Mesenchymal stem cell (in vitro differentiated cells and primary cell): ENCODE measurements around the gene CACNA2D3.

Source experiments
- DNase-seq: peaks from one replicate; pipeline ENCODE4 v3.0.0-alpha.2; 2013
- H2AFZ ChIP-seq: one replicate; pipeline ENCODE4 v1.6.1; 2013; ENCODE audit warnings: low read depth, mild to moderate bottlenecking, control low read depth, inconsistent platforms, low read length, moderate library complexity
- H2AK5ac ChIP-seq: 2 replicates; pipeline ENCODE4 v1.6.1; 2013; ENCODE audit warnings: low read length, moderate library complexity, mild to moderate bottlenecking, inconsistent platforms; ENCODE audit not compliant: severe bottlenecking
- H2BK120ac ChIP-seq: one replicate; pipeline ENCODE4 v1.6.1; 2013; ENCODE audit warnings: low read depth, mild to moderate bottlenecking, inconsistent platforms, low read length, moderate library complexity
- H2BK12ac ChIP-seq, 2 experiments: one replicate each; pipeline ENCODE4 v1.6.1; 2013; ENCODE audit warnings: inconsistent platforms in 2 of 2, low read length in 2 of 2, mild to moderate bottlenecking in 2 of 2, moderate library complexity in 2 of 2, control low read depth in 1 of 2
- H2BK15ac ChIP-seq: one replicate; pipeline ENCODE4 v1.6.1; 2013; ENCODE audit warnings: mild to moderate bottlenecking, low read depth, inconsistent platforms; ENCODE audit not compliant: poor library complexity, severe bottlenecking
- H2BK5ac ChIP-seq: 2 replicates; pipeline ENCODE4 v1.6.1; 2013; ENCODE audit warnings: low read depth, mild to moderate bottlenecking, low read length, control low read depth, inconsistent platforms; ENCODE audit not compliant: poor library complexity, severe bottlenecking
- H3K14ac ChIP-seq, 2 experiments: one replicate each; pipeline ENCODE4 v1.6.1; 2013; ENCODE audit warnings: inconsistent platforms in 2 of 2, low read length in 2 of 2, control low read depth in 1 of 2, mild to moderate bottlenecking in 1 of 2, moderate library complexity in 1 of 2
- H3K18ac ChIP-seq, 2 experiments: one replicate each; pipeline ENCODE4 v1.6.1; 2013; ENCODE audit warnings: inconsistent platforms in 2 of 2, low read length in 2 of 2, control low read depth in 1 of 2, low read depth in 1 of 2, mild to moderate bottlenecking in 1 of 2
- H3K23ac ChIP-seq, 2 experiments: one replicate each; pipeline ENCODE4 v1.6.1; 2013; ENCODE audit warnings: inconsistent platforms in 2 of 2, low read length in 2 of 2, mild to moderate bottlenecking in 2 of 2, moderate library complexity in 2 of 2, control low read depth in 1 of 2
- H3K27ac ChIP-seq: 2 replicates; pipeline ENCODE4 v1.5.1; 2013; ENCODE audit warnings: mild to moderate bottlenecking, moderate library complexity, low read length, control low read depth, inconsistent platforms; ENCODE audit not compliant: poor library complexity, severe bottlenecking
- H3K27me3 ChIP-seq, 2 experiments: 2 replicates each; pipeline versions ENCODE4 v1.6.1 to v1.7.0; 2013; ENCODE audit warnings: low read length in 2 of 2, mild to moderate bottlenecking in 2 of 2, moderate library complexity in 2 of 2, control low read depth in 1 of 2, inconsistent platforms in 1 of 2; ENCODE audit not compliant: control insufficient read depth in 1 of 2, insufficient read depth in 1 of 2
- H3K36me3 ChIP-seq, 2 experiments: 2 replicates each; pipeline versions ENCODE4 v1.6.1 to v1.7.0; 2013; ENCODE audit warnings: low read length in 2 of 2, control low read depth in 1 of 2, inconsistent platforms in 1 of 2, low read depth in 1 of 2, mild to moderate bottlenecking in 1 of 2; ENCODE audit not compliant: insufficient read depth in 2 of 2, control insufficient read depth in 1 of 2
- H3K4ac ChIP-seq, 2 experiments: one replicate each; pipeline ENCODE4 v1.6.1; 2013; ENCODE audit warnings: inconsistent platforms in 2 of 2, low read length in 2 of 2, mild to moderate bottlenecking in 2 of 2, moderate library complexity in 2 of 2, control low read depth in 1 of 2, low read depth in 1 of 2
- H3K4me1 ChIP-seq: 2 replicates; pipeline ENCODE4 v1.6.1; 2013; ENCODE audit warnings: low read depth, low read length, control low read depth; ENCODE audit not compliant: control insufficient read depth, insufficient read depth
- H3K4me2 ChIP-seq: 2 replicates; pipeline ENCODE4 v1.6.1; 2013; ENCODE audit warnings: low read length, mild to moderate bottlenecking, inconsistent platforms; ENCODE audit not compliant: poor library complexity, severe bottlenecking
- H3K4me3 ChIP-seq, 2 experiments: 2 replicates each; pipeline versions ENCODE4 v1.5.1 to v1.7.0; 2013; ENCODE audit warnings: low read length in 2 of 2, mild to moderate bottlenecking in 2 of 2, control low read depth in 1 of 2, low read depth in 1 of 2; ENCODE audit not compliant: insufficient read depth in 1 of 2
- H3K79me1 ChIP-seq: replicated peaks from 2 replicates; pipeline ENCODE4 v1.6.1; 2013; ENCODE audit warnings: mild to moderate bottlenecking, control low read depth, low read length, inconsistent platforms; ENCODE audit not compliant: poor library complexity, severe bottlenecking
- H3K9ac ChIP-seq: 2 replicates; pipeline ENCODE4 v1.7.0; 2013; ENCODE audit warnings: mild to moderate bottlenecking, low read length, moderate library complexity
- H3K9me3 ChIP-seq: 2 replicates; pipeline ENCODE4 v1.7.0; 2013; ENCODE audit warnings: mild to moderate bottlenecking, low read length; ENCODE audit not compliant: control insufficient read depth
- H4K8ac ChIP-seq: one replicate; pipeline ENCODE4 v1.6.1; 2013; ENCODE audit warnings: inconsistent platforms, mild to moderate bottlenecking, low read length, moderate library complexity
- H4K91ac ChIP-seq: one replicate; pipeline ENCODE4 v1.6.1; 2013; ENCODE audit warnings: mild to moderate bottlenecking, low read length, inconsistent platforms
- WGBS: methylation state at CpG from one replicate; pipeline ENCODE4 v1.1.7; 2013; ENCODE audit warnings: mixed read lengths; 5-methylcytosine and 5-hydroxymethylcytosine counted together

Gene CACNA2D3

DNA sequence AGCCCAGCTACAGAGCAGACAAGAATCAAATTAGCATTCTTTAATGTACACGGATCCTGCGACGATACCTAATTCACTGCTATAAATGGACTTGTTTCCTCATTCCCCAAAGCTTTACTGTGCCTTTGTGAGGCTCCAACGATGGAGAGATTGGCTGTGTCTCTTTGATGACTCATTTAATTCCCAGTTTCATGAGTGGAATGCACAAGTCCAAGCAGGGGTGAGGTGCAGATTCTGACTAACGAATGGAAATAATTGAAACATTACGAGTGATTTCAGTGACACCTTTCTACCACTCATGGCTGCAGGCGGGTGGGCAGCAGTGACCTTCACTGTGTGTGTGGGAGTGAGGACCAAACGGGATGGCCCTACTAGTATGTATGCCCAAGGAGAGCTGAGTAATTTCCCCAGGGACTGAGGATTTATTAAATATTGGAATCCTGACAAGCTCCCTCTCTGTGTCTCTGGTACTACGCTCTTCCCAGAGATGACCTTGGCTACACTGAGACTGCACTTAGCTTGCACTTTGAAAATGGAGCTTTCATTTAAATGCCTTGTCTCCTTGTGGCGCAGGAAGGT, 156.7 kb downstream of the CACNA2D3 start:
- Histone ChIP-seq H3K4me2 (no peak overlapping the region), H3K23ac (no peak overlapping the region), H3K18ac (no peak overlapping the region), H3K27me3 (no peaks in the 10 kb centered on the region), H2BK15ac (no peak overlapping the region), H3K9ac (no peak overlapping the region), H2BK5ac (no peak overlapping the region), H4K91ac (no peak overlapping the region), H3K36me3 (no peaks in the 10 kb centered on the region), H3K4ac (no peak overlapping the region), H3K27ac (no peak overlapping the region), H3K14ac (no peak overlapping the region), H3K4me3 (no peak overlapping the region), H3K4me1 (no peaks in the 10 kb centered on the region), H3K79me1 (no peaks in the 10 kb centered on the region), H2BK120ac (no peak overlapping the region), H2AK5ac (no peak overlapping the region), H2AFZ (no peak overlapping the region), H4K8ac (no peak overlapping the region), H3K9me3 (no peaks in the 10 kb centered on the region), H2BK12ac (no peak overlapping the region)
- DNase-seq, result no peak
- 85% methylated on average over 10 of the region's 10 CpGs for WGBS

DNA sequence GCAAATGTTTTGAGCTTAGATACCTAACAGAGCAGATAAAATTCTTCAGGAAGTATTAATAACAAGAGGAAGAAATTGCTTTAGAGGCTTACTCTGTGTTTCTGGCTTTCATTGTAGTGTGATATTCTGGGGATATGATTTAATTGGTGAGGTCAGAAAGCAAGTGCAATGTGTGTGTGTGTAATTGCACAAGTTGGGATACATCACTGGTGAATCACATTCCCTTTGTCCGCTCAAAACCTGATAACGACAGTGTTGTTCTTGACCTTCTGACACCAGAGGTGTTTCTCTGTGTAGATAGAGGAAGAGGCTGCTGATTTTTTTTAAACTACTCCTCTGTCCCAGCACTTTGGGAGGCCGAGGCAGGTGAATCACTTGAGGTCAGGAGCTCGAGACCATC, 161.1 kb downstream of the CACNA2D3 start:
- Histone ChIP-seq H3K4me3 (no peak overlapping the region), H2AK5ac (no peak overlapping the region), H3K23ac (no peak overlapping the region), H3K4me2 (no peak overlapping the region), H4K8ac (no peak overlapping the region), H3K14ac (no peak overlapping the region), H2BK120ac (no peak overlapping the region), H3K9ac (no peak overlapping the region), H2BK12ac (no peak overlapping the region), H3K27ac (no peak overlapping the region), H4K91ac (no peak overlapping the region), H3K9me3 (no peaks in the 10 kb centered on the region), H3K4me1 (no peaks in the 10 kb centered on the region), H3K27me3 (no peaks in the 10 kb centered on the region), H2BK15ac (no peak overlapping the region), H2AFZ (no peak overlapping the region), H3K79me1 (no peaks in the 10 kb centered on the region), H2BK5ac (no peak overlapping the region), H3K4ac (no peak overlapping the region), H3K36me3 (no peaks in the 10 kb centered on the region), H3K18ac (no peak overlapping the region)
- WGBS, result 71% methylated on average over 4 of the region's 4 CpGs
- no peak for DNase-seq

DNA sequence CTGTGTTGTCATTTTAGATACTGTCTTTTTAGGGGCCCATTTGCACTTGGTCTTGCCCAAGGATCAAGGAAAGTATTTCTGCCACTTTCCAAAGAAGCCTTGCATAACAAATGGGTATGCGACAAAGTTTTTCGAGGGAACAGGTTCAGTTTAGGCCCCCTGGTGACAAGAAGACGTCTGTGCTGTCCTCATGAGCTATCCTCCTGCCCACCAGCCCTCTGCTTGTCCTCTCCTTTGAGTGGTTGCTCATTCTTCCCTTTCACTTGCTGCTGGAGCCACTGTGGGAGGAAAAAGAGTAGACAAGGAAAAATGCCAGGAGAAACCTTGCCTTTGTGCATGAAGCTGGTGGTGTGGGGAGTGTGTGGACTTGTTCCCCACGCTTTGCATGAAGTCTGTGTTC, 171.9 kb downstream of the CACNA2D3 start:
- Histone ChIP-seq H3K4me1 (no peaks in the 10 kb centered on the region), H4K91ac (no peak overlapping the region), H3K27me3 (peaks cover 0 to 3% of the 10 kb centered on the region in 2 experiments), H3K4me2 (no peak overlapping the region), H3K9ac (no peak overlapping the region), H2BK12ac (no peak overlapping the region), H2AK5ac (no peak overlapping the region), H3K14ac (no peak overlapping the region), H3K79me1 (no peaks in the 10 kb centered on the region), H2BK5ac (no peak overlapping the region), H2BK120ac (no peak overlapping the region), H3K4ac (no peak overlapping the region), H3K23ac (no peak overlapping the region), H2BK15ac (no peak overlapping the region), H3K18ac (no peak overlapping the region), H3K9me3 (no peaks in the 10 kb centered on the region), H2AFZ (no peak overlapping the region), H3K4me3 (no peak overlapping the region), H3K27ac (no peak overlapping the region), H3K36me3 (no peaks in the 10 kb centered on the region), H4K8ac (no peak overlapping the region)
- WGBS, result 10% methylated on average over 3 of the region's 4 CpGs
- no peak for DNase-seq

DNA sequence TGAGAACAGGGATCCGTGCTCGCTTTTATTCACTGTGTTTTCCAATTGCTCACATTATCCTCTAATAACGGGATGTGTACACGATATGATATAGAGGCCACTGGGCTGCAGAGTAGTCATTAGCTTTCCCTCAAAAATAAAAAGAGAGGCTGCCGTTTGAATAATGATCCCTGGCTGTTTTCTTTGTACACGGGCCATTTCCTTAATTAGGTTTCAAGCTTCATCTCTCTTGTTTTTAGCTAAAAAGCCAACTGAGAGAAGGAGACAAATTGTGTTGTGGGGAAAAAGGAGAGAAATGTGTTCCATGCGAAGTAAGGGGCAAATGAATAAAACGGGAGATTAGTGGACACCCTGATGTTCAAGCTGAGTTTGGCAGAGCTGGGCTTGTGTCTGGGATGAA, 174.2 kb downstream of the CACNA2D3 start:
- no peak overlapping the region for H3K9ac ChIP-seq
- no peak overlapping the region for H4K8ac ChIP-seq
- H2AK5ac ChIP-seq, result no peak overlapping the region
- no peak overlapping the region for H3K4ac ChIP-seq
- H4K91ac ChIP-seq, result no peak overlapping the region
- H3K4me3 ChIP-seq, result no peak overlapping the region
- no peak overlapping the region for H2BK12ac ChIP-seq
- no peak overlapping the region for H2AFZ ChIP-seq
- WGBS, result 85% methylated on average over 8 of the region's 8 CpGs
- DNase-seq, result no peak
- H2BK120ac ChIP-seq, result no peak overlapping the region
- H3K27me3 ChIP-seq, result peaks cover 0 to 3% of the 10 kb centered on the region in 2 experiments
- H3K14ac ChIP-seq, result no peak overlapping the region
- no peak overlapping the region for H2BK5ac ChIP-seq
- no peaks in the 10 kb centered on the region for H3K36me3 ChIP-seq
- no peak overlapping the region for H3K23ac ChIP-seq
- H3K4me2 ChIP-seq, result no peak overlapping the region
- no peak overlapping the region for H3K18ac ChIP-seq
- H3K79me1 ChIP-seq, result no peaks in the 10 kb centered on the region
- no peaks in the 10 kb centered on the region for H3K9me3 ChIP-seq
- H3K27ac ChIP-seq, result no peak overlapping the region
- H2BK15ac ChIP-seq, result no peak overlapping the region
- H3K4me1 ChIP-seq, result no peaks in the 10 kb centered on the region
